ENCODE data around the gene KATNAL1.

- TF ChIP-seq POLR2A (IDR thresholded peaks at IDR 0.05), result no peak
- TF ChIP-seq CTCF (IDR thresholded peaks at IDR 0.05), result no peak
Observed at GRCh38 chr13:30331331-30331771, 24.0 kb upstream of the KATNAL1 start.
